Activated T-cell treated with anti-CD3 and anti-CD28 coated beads, Interleukin-2, amount 50 U/mL, for 72 hours (primary cell): ENCODE results near the gene EGR4. TPM values are rescaled to one million over a fixed set of nuclear protein-coding genes. Genes with fewer than 3 reads are reported as not detected.
"Not testable (repeated sequence)": the region's sequence is repeated elsewhere in the genome, so short reads cannot be mapped to it uniquely, and the experiment has no call there.

ENCODE experiments used
- ATAC-seq, 2 donors: fragments of 150-1000 bp; cut with Tn5 transposase; replicated peaks in 1 of 2; 2 replicates each; pipeline ENCODE4 v1.10.0; 2021; ENCODE audit warnings: moderate library complexity in 2 of 2, mild to moderate bottlenecking in 1 of 2
- DNase-seq, 2 donors: peaks; one replicate each; pipeline ENCODE4 v3.0.0; 2021 to 2022; ENCODE audit warnings: mixed read lengths in 1 of 2
- H3K27ac Mint-ChIP-seq: one replicate; pipeline ENCODE4 v1.8.0; 2022; ENCODE audit warnings: mild to moderate bottlenecking, moderate library complexity, mixed read lengths
- H3K27me3 Mint-ChIP-seq: one replicate; pipeline ENCODE4 v1.8.0; 2022; ENCODE audit warnings: low read depth, mixed read lengths
- H3K36me3 Mint-ChIP-seq, 2 donors: one replicate each; pipeline ENCODE4 v1.8.0; 2022; ENCODE audit warnings: mixed read lengths in 2 of 2, mild to moderate bottlenecking in 1 of 2; ENCODE audit not compliant: insufficient read depth in 2 of 2
- H3K4me1 Mint-ChIP-seq: one replicate; pipeline ENCODE4 v1.8.0; 2022; ENCODE audit warnings: low read depth, mixed read lengths
- H3K4me3 Mint-ChIP-seq, 2 donors: one replicate each; pipeline ENCODE4 v1.8.0; 2022; ENCODE audit warnings: mild to moderate bottlenecking in 2 of 2, mixed read lengths in 2 of 2, moderate library complexity in 2 of 2
- H3K9me3 Mint-ChIP-seq, 2 donors: one replicate each; pipeline ENCODE4 v1.8.0; 2022; ENCODE audit warnings: mixed read lengths in 2 of 2
- total RNA-seq, 2 donors: library from RNA; stranded (reverse); gene quantifications; one replicate each; pipeline ENCODE4 v1.2.3, GENCODE V29; 2022

Gene EGR4
- total RNA-seq, 2 donors from 2014 or later: 1.6 to 2.1 TPM

DNA sequence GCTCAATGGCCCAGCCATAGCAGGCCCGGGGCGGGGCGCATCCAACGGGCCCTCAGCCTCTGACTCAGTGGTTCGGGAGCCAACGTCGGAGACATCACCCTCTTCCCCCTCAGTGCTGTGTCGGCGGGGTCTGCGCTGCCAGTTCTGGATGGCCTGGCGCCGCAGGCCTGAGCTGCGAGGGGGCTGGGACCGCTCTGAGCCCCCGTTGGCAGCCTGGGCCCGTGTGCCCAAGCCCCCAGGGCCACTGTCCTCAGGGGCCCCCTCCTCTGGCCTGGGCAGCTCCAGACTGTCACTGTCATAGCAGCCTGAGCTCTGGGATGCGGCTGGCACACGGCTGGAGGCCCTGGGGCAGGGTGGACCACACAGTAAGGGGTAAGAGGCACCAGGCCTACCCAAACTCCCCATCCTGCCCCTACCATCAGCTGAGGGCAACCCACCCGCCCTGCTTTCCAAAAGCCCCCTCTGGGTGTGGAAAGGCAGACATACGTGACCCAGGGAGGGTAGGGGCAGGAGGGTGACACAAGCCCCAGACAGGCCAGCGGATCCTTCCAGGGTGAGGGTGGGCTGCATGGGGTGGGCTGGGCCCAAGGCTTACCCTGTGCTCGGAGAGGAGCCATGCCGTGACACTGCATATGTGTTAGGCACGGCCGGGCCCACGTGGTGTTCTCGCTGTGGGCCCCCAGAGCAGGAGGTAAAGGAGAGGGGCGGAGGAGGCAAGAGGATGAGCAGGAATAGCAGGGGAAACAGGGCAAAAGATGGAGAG lies 27.9 kb downstream of the EGR4 start:
- no peaks in the 10 kb centered on the region for H3K9me3 Mint-ChIP-seq
- peaks cover 2 to 4% of the 10 kb centered on the region in 2 donors for H3K36me3 Mint-ChIP-seq
- H3K27ac Mint-ChIP-seq: no peak overlapping the region
- no peak for ATAC-seq
- H3K27me3 Mint-ChIP-seq: no peaks in the 10 kb centered on the region
- no peak for DNase-seq
- no peak overlapping the region for H3K4me3 Mint-ChIP-seq
- H3K4me1 Mint-ChIP-seq: peaks cover 26% of the 10 kb centered on the region

DNA sequence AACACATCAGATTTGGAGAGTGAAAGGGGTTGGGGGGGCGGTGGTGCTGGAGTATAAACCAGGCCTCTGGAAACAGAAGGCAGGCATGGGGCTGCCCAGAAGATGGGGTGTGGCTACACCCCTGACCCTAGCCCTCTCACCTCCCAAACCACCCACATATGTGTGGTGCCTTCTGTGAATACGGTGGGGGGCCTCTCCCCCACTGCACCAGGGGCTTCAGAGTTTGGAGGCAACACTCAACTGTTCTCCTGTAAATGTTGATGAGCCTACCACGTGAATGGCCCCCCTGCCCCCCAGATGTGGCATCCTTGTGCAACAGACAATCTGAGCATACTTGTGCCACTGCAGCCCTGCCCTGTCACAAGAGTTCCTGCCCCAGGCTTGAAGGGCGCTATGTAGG lies 28.6 kb downstream of the EGR4 start:
- H3K36me3 Mint-ChIP-seq: peaks cover 2 to 4% of the 10 kb centered on the region in 2 donors
- no peaks in the 10 kb centered on the region for H3K9me3 Mint-ChIP-seq
- peaks cover 22% of the 10 kb centered on the region for H3K4me1 Mint-ChIP-seq
- DNase-seq: no peak
- no peak for ATAC-seq
- no peak overlapping the region for H3K27ac Mint-ChIP-seq
- no peaks in the 10 kb centered on the region for H3K27me3 Mint-ChIP-seq
- H3K4me3 Mint-ChIP-seq: no peak overlapping the region

DNA sequence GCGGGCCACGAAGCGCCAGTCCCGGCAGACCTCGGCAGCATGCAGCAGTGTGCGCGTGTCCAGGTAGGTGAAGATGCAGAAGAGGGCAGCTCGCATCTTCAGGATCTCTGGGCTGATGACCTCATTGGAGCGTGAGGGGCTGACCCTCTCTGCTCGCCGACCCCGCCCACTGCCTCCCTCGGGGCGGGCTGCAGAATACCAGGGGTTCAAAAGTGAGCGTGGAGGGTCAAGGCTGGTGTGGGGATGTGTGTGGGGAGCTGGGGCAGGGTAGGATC lies 29.1 kb downstream of the EGR4 start:
- no peaks in the 10 kb centered on the region for H3K27me3 Mint-ChIP-seq
- no peaks in the 10 kb centered on the region for H3K9me3 Mint-ChIP-seq
- peaks cover 19% of the 10 kb centered on the region for H3K4me1 Mint-ChIP-seq
- ATAC-seq (no peak), DNase-seq (no peak)
- H3K27ac Mint-ChIP-seq: no peak overlapping the region
- H3K4me3 Mint-ChIP-seq: no peak overlapping the region
- H3K36me3 Mint-ChIP-seq: peaks cover 2 to 4% of the 10 kb centered on the region in 2 donors

DNA sequence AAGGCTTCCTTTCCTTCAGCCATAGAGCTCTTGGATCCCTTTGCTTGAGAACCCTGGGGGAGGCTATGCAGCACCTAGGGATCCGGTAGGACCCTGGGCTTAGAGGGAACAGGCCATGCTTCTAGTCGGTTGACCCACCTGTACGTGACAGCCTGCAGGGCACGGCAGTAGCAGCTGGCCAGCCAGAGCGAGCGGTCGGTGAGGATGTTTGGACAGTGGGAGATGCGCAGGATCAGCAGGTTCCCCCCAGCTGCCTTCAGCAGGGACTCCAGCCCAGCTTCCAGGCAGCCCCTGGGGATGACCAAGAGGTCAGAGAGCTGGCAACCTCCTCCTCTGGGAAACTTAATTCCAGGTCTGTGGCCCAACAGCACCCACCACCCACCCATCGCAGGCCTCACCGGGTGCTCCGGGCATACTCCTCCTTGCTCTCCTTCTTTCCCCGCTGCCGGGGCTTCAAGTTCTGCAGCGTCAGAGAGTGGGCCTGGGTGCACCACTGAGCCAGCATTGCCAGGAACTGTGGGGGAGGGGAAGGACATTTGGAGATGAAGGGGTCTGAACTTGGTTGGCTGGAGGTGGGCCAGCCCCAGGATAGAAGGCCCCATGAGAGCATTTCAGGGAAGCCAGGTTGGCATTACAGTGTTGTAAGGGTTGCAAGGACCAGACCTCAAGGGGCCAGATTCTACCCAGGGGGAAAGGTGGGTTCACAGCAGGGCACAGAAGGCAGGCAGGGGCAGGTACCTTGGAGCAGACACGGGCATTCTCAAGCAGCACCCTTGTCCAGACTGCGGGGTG lies 29.6 kb downstream of the EGR4 start:
- no peaks in the 10 kb centered on the region for H3K27me3 Mint-ChIP-seq
- no peak overlapping the region for H3K27ac Mint-ChIP-seq
- ATAC-seq: no peak
- peaks cover 2 to 4% of the 10 kb centered on the region in 2 donors for H3K36me3 Mint-ChIP-seq
- DNase-seq: no peak
- no peak overlapping the region for H3K4me3 Mint-ChIP-seq
- H3K9me3 Mint-ChIP-seq: no peaks in the 10 kb centered on the region
- peaks cover 19% of the 10 kb centered on the region for H3K4me1 Mint-ChIP-seq

DNA sequence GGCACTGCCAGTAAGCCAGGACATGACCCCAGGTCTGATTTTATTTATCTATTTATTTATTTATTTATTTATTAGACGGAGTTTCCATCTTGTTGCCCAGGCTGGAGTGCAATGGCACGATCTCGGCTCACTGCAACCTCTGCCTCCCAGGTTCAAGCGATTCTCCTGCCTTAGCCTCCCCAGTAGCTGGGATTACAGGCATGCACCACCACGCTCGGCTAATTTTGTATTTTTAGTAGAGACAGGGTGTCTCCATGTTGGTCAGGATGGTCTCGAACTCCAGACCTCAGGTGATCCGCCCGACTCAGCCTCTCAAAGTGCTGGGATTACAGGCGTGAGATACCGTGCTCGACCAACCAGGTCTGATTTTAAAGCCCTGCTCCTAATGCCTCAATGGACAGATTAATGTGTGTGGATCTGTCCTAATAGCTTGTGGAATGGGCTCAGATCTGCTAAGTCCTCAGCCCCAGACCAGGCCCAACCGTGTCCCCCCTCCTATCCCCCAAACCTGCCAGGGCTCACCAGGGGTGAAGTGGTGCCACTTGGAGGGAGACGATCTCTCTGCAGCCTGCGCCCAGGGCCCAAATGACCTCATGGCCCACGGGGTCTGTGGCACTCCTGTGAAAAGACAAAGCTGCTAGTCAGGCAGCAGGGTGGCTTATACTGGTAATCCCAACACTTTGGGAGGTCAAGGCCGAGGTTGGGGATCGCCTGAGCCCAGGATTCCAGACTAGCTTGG lies 30.5 kb downstream of the EGR4 start:
- not testable (repeated sequence) for H3K27ac Mint-ChIP-seq, H3K4me3 Mint-ChIP-seq, H3K27me3 Mint-ChIP-seq, DNase-seq, H3K36me3 Mint-ChIP-seq, ATAC-seq, H3K9me3 Mint-ChIP-seq
- peaks cover 13% of the 10 kb centered on the region for H3K4me1 Mint-ChIP-seq

DNA sequence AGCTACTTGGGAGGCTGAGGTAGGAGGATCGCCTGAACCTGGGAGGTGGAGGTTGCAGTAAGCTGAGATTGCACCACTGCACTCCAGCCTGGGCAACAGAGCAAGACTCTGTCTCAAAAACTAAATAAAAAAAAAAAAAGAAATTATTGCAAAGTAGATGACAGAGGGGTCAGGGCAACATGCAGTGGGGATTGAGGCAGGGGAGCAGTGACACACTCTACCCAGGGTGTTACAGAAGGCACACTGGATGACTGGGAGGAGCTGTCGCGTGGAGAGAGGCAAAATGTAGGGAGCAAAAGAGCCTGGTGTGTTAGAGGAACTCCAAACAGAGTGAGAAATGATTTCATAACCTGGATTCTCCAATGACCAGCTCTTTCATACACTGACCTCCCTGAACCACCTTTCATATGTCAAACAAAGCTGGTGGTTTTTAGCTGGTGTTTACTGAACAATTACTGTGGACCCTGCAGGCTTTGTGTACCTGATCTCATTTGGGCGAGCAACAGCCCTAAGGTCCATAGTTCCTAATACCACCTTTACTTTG lies 31.2 kb downstream of the EGR4 start:
- no peak overlapping the region for H3K4me3 Mint-ChIP-seq
- H3K27ac Mint-ChIP-seq: no peak overlapping the region
- no peaks in the 10 kb centered on the region for H3K27me3 Mint-ChIP-seq
- ATAC-seq (no peak), DNase-seq (no peak)
- H3K4me1 Mint-ChIP-seq: peaks cover 6% of the 10 kb centered on the region
- no peaks in the 10 kb centered on the region for H3K9me3 Mint-ChIP-seq
- H3K36me3 Mint-ChIP-seq: peaks cover 0 to 2% of the 10 kb centered on the region in 2 donors

DNA sequence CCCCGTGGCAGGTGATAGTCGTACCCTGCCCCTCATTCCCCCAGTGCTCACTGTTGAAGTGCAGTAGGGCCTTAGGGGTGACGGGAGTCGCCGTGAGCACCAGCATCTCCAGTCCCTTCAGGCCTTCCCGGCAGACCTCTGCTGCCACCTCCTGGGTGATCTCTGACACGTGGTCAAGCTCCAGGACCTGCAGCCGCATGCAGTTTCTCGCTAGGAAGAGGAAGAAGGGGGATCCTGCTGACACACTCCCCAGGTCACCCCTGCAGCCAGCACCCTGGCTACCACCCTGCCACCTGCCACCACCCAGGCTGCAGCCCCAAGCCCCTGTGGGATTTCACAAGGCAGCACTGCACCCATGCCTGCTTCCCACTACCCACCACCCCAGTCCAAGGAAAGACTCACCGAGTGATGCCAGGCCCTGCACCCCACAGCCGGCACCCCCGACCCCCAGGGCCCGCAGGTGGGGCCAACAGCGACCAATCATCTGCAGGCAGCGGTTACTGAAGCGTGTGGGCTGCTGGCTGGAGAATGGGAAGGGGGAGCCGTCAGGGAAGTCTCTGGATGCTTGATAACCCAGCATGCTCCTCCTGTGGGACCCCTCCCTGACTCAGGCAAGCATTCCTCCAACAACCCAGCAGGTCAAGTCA lies 32.9 kb downstream of the EGR4 start:
- Mint-ChIP-seq H3K36me3 (no peaks in the 10 kb centered on the region), H3K9me3 (no peaks in the 10 kb centered on the region), H3K27me3 (no peaks in the 10 kb centered on the region), H3K27ac (no peak overlapping the region), H3K4me1 (no peaks in the 10 kb centered on the region), H3K4me3 (no peak overlapping the region)
- peak in 1 of 2 donors; percentile 16 for ATAC-seq
- peak in 1 of 2 donors; percentile 14 for DNase-seq

DNA sequence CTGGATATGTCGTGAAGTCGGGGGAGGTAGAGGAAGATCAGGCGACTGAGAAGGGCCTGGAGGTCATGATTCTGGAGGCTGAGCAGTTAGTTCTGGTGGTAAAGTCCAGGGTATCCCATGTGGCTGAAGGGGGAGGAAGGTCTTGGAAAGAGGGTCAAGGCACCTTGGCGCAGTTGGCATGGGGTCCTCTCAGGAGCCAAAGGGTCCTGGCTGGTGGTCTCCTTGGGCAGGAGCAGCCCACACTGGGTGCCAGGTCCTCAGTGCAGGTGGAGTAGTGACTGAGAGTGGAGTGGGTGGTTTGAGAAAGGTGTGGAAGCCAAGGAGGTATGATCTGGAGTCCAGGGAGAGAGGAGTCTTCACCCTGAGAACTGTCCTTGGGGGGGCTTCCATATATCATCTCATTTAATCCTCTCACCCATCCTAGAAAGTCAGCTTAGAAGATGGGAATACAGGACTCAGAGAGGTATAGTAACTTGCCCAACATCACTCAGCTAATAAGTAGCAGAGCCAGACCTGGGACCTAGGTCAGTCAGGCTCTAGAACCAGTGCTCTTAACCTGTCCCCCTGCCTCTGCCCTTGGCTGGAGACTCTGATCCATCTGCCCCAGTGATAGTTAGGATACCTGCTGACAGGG lies 33.5 kb downstream of the EGR4 start:
- Mint-ChIP-seq H3K36me3 (no peaks in the 10 kb centered on the region), H3K9me3 (no peaks in the 10 kb centered on the region), H3K27me3 (no peaks in the 10 kb centered on the region), H3K4me1 (no peaks in the 10 kb centered on the region), H3K27ac (no peak overlapping the region), H3K4me3 (no peak overlapping the region)
- DNase-seq: no peak
- ATAC-seq: no peak

DNA sequence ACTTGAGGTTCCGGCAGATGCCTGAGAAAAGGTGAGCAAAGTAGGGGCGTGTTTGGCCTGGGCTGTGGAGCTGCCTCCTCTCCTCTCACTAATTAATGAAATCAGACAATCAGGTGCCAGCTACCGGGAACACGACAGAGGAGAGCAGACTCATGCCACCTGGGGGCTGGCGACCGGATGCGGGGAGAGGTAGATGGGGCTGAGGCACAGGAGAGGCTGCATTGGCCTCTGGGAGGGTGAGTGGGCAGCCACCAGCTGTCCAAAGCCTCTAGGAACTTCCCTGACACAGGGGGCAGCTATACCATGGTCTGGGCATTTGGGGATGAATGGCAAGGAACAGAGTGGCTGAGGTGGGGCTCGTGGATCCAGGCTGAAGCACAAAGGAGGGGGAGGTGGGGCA lies 34.1 kb downstream of the EGR4 start:
- Mint-ChIP-seq H3K27me3 (no peaks in the 10 kb centered on the region), H3K36me3 (no peaks in the 10 kb centered on the region), H3K4me1 (no peaks in the 10 kb centered on the region), H3K9me3 (no peaks in the 10 kb centered on the region), H3K4me3 (no peak overlapping the region), H3K27ac (no peak overlapping the region)
- ATAC-seq (no peak), DNase-seq (no peak)

DNA sequence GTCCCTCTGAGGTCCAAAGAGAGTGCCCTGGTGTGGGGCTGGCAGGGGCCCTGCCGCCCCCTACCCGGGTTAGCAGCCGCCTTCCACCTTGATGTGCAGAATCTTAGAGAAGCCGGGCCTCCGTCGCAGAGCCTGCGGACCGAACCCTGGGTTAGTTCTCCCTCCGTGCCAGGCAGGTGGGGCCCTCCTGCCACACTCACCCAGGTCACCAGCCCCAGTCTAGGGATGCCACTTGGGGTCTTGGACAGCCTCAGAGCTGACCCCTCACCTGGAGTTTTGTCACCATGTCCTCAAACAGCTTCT lies 34.5 kb downstream of the EGR4 start:
- Mint-ChIP-seq H3K4me3 (no peak overlapping the region), H3K27ac (no peak overlapping the region), H3K4me1 (no peaks in the 10 kb centered on the region), H3K27me3 (no peaks in the 10 kb centered on the region), H3K9me3 (no peaks in the 10 kb centered on the region), H3K36me3 (no peaks in the 10 kb centered on the region)
- ATAC-seq: no peak
- DNase-seq: no peak

DNA sequence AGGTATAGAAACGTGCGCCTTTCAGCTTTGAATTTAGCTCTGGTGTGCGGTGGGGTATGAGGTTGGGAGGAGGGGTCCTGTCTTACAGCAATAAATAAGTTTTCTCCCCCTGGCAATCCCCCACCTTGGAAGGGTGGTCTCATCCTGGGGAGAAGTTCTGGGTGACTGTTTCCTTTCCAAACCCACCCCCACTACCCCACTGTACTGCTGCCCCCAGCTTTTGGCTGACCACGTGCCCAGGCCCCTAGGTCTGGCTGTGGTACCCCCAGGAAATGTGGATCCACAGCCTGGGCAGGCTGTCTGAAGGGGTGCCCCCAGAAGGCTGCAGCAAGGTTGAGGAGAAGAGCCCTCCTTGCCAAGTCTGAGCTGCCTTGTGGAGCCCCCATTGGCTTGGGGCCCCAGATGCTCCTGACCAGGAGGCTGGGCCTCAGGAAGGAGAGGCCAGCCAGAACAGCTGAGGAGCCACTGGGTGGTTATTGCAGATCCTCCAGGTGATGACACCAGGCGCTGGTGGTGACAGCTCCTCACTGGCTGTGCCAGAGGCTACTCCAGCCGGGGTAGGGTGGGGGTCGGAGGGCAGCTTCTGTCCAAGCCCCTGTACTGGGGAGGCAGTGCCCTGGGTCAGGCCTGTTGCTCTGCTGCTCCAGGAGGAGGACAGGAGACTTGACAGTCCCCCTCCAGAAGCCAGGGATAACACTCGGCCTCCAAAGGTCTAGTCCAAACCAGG lies 35.0 kb downstream of the EGR4 start:
- Mint-ChIP-seq H3K27me3 (no peaks in the 10 kb centered on the region), H3K4me1 (no peaks in the 10 kb centered on the region), H3K4me3 (no peak overlapping the region), H3K27ac (no peak overlapping the region), H3K36me3 (no peaks in the 10 kb centered on the region), H3K9me3 (no peaks in the 10 kb centered on the region)
- DNase-seq: no peak
- no peak for ATAC-seq

DNA sequence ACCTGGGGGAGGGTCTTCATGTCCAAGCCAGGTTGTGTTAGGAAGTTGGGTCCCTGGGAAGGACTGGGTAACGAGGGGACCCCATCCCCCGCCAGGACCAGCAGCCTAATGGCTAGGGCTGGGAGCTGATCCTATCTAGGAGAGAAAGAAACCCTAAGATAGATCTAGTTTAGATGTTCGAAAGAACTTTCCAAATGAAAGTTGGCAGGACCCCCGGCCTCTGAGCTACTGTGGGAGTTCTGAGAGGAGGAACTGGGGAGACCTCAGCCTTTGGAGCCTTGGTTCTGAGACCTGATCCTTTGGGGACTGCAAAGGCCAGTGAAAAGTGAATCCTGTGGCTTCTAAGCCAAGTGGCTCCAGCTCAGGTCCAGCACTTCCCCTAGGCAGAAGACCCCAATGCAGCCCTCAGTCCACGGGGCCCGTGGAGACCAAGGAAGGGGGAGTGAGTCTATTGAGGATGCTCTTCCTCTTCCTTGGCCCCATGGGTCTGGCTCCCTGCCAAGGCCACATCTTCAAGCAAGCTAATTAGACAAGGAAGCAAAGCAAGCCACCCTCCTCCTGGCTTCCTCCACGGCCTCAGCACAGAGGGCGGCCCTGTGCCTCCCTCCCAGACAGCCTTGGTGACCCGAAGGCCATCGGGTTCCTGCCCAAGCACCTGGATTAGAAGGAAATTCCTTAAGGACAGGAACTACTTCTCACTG lies 35.8 kb downstream of the EGR4 start:
- no peaks in the 10 kb centered on the region for H3K4me1 Mint-ChIP-seq
- H3K36me3 Mint-ChIP-seq: peaks cover 0 to 2% of the 10 kb centered on the region in 2 donors
- H3K4me3 Mint-ChIP-seq: no peak overlapping the region
- no peaks in the 10 kb centered on the region for H3K27me3 Mint-ChIP-seq
- peak overlapping the region; percentile 14 for H3K27ac Mint-ChIP-seq
- DNase-seq (no peak), ATAC-seq (no peak)
- H3K9me3 Mint-ChIP-seq: no peaks in the 10 kb centered on the region
